GM21360 (cell line): ENCODE measurements around the gene RFX3.
A peak's percentile ranks its signal among the peaks of the same experiment; 100 is the strongest.

Experiments
- ATAC-seq: cut with Tn5 transposase; IDR thresholded peaks from one replicate; pipeline ENCODE4 v1.9.1; 2021; ENCODE audit warnings: mild to moderate bottlenecking, moderate library complexity; ENCODE audit not compliant: unreplicated experiment

Gene RFX3

DNA sequence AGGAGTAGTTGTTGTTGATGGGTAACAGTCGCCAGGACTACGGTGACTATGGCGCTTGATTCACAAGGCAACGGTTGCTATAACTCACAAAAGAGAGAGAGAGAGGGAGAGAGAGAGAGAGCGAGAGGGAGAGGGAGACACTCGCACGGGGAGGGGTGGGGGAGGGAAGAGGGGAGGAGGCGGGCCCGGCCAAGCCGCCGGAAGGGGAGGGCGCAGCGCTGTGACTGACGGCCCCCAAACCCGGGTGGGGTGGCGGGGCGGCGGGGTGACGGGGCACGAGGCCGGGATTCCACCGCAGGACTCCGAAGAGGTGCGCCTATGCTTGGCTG is at the start of gene RFX3:
Gene RFX3 (minus strand): TSS at position 166 of the 329 bp plus-strand sequence. CDS start 130,413 bp downstream, outside the sequence.
- peak; percentile 54 for ATAC-seq

DNA sequence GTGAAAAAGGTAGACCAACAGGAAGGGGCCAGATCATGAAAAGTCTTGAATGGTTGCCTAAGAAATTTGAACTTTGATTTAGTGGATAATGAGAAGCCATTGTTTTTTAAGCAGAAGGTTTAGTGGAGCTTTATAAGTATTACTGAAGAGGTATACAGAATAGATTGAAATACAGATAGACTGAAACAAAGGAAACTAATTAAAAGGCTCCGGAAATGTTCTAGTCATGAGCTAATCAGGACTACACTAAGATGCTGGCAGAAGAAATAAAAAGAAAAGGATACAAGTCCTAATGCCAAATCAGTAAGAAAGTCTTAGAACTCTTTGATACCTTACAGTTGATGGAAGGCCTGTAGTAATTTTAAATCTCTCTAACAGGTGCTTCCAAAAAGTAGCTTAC is 45.7 kb upstream of the RFX3 start:
- no peak for ATAC-seq

GRCh38 chr9:3569529-3569928 is 43.7 kb upstream of the RFX3 start:
- ATAC-seq, result no peak

DNA sequence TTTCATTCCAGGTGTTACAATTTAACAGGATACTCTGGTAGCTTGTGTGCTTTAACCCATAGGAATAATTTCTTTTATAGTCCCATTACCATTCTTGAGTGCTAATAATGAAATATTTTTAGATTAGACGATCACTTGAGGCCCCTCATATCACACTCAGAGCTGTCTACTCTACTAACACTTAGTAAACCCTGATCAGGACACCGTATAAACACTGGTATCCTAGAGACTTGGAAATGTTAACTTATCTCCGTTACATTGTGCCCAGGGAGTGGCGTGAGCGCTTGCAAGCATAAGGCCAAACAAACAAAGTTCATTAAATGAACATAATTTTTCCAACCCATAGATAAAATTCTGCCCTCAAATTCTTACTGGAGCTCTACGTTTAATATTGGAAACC is 42.2 kb upstream of the RFX3 start:
- no peak for ATAC-seq

- ATAC-seq, result no peak
Measured at GRCh38 chr9:3553076-3553765, 27.4 kb upstream of the RFX3 start.

DNA sequence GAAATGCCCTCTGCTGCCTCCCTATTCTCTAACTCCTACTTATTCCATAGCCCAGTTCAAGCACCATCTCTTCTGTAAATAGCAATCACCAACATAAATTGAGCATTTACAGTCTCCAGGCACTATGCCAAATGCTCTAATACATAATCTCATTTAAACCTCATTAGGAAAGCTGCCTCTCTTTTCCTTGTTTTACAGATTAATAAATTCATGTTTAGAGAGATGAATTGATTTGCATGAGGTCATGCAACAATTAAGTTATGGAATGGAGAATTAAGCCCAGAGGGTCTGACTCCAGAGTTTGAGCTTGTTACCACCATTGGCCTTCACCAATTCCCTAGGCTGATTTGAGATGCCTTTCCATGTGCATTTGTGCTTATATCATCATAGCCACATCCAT is 23.4 kb upstream of the RFX3 start:
- no peak for ATAC-seq

DNA sequence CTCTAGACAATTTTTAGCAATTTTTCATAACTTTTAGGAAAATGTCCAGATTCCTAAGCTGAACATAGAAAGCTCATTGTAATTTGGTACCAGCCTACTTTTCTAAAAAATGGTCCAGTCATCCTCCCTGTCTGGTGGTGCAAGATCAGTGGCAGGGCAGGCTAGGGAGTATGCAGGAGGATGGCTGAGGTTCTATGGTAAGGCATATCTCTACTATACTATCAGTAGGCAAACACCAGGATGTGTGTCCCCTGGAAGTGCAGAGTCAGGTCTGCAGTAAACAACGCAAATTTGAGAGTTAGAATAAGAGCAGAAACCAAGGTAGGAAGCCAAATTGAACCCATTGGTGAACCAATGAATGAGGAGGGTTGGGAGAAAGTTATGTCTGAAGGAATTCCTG is 22.8 kb upstream of the RFX3 start:
- no peak for ATAC-seq

DNA sequence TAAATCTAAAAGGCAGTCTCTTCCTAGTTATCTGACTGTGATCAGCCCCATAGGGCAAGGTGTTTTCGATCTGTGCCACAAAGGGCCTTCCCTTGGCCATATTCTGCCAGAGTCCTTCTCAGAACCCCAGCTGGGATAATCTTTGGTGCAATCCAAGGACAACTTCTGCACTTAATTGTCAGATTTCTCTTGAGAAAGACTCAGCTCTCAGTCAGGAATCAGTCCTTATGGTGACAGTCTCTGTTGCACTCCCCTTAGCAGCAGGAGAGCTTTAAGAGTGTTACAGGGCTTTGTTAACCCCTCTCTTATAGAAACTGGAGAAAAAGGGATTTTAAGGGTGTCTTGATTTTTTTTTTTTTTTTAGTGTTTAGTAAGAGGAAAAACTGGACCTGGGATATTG is 15.4 kb upstream of the RFX3 start:
- ATAC-seq, result no peak

DNA sequence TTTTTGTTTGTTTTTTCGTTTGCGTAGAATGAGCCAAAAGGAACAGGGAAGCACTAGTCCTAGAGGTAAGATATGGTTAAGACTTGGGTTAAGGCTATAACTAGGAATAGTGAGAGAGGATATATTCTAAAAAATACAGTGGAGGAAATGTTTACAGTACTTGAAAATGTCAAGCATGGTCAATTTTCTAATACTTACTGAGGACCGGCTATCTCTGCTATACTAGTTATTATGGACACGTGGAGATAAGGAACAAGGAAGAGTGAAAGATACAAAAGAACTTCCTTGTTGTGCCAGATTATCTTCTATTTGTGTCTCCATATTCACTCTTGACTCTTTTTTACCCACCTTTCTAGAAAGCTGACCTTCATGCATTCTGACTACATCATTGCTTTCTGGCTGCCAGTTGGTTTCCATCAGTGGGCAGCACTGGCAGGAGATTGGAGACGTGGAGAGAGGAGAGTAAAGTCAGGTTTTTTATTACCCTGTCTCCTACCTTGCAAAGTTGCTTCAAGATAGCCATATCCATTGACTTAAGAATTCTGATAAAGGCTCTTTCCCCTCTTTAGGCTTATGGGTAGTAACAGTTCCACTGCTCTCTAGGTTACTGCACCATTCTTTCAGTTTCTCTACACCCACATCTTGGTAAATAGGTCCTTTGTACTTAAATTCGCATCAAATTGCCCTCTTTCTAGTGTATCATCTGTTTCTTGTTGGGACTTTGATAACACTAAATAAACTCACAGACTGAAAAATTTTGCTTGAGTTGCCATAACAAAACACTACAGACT is 9.0 kb upstream of the RFX3 start:
- no peak for ATAC-seq

DNA sequence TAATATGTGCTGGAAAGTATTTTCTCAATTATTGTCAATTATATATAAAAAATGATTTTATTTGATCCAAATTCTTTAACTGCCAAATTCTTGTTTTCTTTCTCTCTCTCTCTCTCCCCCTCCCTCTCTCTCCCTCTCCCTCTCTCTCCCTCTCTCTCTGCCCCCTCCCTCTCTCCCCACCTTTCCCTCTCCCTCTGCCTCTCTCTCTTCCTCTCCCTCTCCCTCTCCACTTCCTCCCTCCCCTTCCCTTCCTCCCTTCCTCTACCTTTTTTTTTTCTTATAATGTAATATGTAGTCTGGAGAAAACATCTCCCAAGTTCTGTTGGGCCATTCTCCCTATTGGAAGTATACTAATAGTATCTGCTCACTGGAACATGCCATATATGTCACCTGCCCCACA is 6.4 kb upstream of the RFX3 start:
- ATAC-seq, result no peak

- no peak for ATAC-seq
Measured at GRCh38 chr9:3528451-3528850, 2.6 kb upstream of the RFX3 start.

DNA sequence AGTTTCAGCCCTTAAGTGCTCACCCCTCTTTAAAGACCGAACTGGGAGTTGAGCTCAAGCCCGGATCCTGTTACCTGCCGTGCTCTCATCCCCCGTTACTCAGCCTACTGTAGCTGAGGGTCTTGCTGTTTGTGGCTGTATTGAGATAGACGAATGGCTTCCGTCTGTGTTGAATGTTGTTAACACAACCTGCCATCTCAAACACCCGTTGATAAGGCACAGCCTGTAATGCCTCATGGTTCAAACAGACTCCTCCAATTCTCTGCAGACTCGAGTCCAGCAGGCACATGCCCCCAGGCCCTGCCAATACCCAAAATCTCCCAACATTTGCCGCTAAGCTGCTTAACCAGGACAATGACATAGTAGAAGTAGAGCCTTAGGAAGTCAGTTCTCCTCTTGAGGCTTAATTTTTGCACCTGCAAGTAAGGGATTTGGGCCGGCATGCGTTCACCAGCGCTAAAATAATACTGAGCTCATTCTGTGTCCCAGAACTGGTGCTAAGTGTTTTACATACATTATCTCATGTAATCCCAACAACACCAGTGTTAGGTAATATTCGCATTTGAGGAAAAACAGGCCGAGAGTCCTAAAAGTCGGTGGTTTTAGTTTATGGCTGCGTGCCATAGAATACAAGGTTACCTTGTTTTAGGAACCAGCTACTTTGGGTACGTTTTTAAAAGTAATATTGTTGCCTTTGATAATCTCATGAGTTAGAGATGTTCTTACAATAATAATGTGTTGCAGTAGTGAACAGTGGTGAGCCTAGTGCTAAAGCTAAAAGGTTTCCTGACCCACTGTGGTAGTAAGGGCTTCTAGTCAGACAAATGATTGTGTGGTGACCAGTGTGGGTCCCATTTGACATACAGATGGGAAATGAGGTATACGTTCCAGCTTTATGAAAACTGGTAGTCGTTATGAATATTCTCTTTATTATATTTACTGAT is 1.5 kb upstream of the RFX3 start:
- ATAC-seq, result no peak

GRCh38 chr9:3526165-3526996 is 580 bp upstream of the RFX3 start:
- peak; percentile 57 for ATAC-seq

DNA sequence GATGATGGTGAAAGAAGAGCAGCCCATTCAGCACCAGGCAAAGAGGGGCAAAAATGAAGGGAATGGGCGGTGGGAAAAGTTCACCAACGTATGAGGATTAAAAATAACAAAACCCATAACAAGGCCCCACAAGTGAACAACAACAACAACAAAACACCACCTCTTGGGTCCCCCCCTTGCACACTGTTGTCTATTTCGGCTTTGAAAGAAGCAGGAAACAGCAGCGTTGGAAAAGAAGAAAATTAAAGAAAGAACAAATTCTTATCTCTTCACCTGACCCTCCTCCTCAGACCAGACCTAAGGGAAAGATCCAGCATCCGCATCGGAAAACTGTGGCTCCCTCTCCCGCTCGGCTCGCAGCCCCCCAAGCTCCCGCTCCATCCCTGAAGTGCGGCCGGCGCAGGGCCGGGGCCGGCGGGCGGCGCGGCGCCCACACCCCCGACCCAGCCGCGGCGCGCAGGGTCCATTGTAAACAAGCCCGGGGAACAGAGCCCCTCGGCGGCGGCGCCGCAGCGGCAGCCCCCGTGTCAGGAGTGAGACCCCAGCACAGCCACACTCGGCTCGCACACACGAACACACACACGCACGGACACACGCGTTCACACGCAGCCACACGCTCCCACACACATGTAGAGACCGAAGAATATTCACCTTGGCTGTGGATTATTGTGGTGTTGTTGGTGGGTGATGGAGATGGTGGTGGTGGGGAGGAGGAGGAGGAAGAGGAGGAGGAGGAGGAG is 535 bp downstream of the RFX3 start:
- ATAC-seq, result no peak

GRCh38 chr9:3521966-3522365 is 3.8 kb downstream of the RFX3 start:
- no peak for ATAC-seq

DNA sequence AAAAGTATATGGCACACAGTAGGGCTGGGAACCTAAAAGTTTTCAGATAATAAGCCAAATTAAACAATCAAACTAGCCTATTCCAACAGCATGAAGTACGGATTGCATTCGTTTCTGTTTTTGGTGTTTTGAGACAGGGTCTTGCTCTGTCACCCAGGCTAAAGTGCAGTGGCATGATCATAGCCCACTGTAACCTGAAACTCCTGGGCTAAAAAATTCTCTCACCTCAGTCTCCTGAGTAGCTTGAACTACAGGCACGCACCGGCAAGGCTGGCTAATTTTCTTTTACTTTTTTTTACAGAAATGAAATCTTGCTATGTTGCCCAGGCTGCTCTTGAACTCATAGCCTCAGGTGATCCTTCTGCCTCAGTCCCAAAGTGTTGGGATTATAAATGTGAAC is 5.2 kb downstream of the RFX3 start:
- ATAC-seq, result no peak

- no peak for ATAC-seq
Measured at GRCh38 chr9:3517377-3518048, 8.3 kb downstream of the RFX3 start.

DNA sequence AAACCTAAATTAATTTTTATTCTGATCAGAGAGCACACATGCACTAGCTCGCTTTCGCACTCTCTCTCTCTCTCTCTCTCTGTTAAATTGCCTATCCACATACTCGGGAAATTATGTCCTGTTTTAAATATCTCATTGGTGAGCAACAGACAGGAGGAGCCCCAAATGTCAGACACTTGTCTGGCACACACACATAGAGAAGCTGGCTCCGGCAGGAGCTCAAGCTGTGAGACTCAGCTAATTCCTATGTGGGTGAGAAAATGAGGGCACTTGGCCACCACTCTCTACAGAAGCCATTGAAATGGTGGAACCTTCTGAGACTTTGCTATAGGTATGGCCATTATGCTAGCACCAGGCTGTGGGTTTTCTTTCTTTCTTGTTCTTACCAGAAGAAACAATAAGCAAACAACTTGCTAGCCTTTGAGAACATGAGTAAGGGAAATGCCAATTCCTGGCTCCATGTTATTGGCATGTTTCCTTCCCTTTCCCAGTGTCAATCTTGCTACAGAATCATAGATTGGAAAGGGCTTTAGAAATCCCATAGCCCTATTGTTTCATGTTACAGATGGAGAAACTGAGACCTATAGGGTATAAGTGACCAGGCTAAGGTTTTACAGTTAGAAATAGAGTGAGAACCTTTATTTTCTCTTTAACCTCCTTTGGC is 9.0 kb downstream of the RFX3 start:
- no peak for ATAC-seq

GRCh38 chr9:3515405-3515804 is 10.4 kb downstream of the RFX3 start:
- ATAC-seq, result no peak
